Measurements from ENCODE around the gene HABP4.

HABP4 gene

DNA sequence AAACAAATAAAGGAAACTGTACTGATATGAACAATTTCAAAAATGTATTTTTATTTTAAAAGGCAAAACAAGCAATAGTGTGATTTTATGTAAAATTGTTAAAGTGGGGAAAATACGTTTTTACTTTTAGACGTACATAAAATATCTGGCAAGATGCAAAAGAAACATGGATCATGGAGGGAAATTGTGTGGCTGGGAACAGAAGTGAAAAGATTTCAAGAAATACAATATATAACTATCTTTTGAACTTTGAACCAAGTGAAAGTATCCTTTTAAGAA, 30.3 kb upstream of the HABP4 start:
- TF ChIP-seq, protein P1, sequence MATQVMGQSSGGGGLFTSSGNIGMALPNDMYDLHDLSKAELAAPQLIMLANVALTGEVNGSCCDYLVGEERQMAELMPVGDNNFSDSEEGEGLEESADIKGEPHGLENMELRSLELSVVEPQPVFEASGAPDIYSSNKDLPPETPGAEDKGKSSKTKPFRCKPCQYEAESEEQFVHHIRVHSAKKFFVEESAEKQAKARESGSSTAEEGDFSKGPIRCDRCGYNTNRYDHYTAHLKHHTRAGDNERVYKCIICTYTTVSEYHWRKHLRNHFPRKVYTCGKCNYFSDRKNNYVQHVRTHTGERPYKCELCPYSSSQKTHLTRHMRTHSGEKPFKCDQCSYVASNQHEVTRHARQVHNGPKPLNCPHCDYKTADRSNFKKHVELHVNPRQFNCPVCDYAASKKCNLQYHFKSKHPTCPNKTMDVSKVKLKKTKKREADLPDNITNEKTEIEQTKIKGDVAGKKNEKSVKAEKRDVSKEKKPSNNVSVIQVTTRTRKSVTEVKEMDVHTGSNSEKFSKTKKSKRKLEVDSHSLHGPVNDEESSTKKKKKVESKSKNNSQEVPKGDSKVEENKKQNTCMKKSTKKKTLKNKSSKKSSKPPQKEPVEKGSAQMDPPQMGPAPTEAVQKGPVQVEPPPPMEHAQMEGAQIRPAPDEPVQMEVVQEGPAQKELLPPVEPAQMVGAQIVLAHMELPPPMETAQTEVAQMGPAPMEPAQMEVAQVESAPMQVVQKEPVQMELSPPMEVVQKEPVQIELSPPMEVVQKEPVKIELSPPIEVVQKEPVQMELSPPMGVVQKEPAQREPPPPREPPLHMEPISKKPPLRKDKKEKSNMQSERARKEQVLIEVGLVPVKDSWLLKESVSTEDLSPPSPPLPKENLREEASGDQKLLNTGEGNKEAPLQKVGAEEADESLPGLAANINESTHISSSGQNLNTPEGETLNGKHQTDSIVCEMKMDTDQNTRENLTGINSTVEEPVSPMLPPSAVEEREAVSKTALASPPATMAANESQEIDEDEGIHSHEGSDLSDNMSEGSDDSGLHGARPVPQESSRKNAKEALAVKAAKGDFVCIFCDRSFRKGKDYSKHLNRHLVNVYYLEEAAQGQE (IDR thresholded peaks at IDR 0.05; ENCODE audit: insufficient read depth in 1 of 2, low read depth in 2 of 2, low read length in 2 of 2), result no peak
- TF ChIP-seq TAF1 (IDR thresholded peaks at IDR 0.05; ENCODE audit: borderline replicate concordance, insufficient read depth, low read length) (no peak), FOXP2 (optimal IDR thresholded peaks at IDR 0.05; ENCODE audit: borderline replicate concordance, extremely low read depth, extremely low read length, insufficient read depth) (no peak), POLR2AphosphoS5 (IDR thresholded peaks at IDR 0.05; ENCODE audit: low read depth, low read length) (no peak), SIN3A (IDR thresholded peaks at IDR 0.05; ENCODE audit: borderline replicate concordance, insufficient read depth, low read length) (no peak)

DNA sequence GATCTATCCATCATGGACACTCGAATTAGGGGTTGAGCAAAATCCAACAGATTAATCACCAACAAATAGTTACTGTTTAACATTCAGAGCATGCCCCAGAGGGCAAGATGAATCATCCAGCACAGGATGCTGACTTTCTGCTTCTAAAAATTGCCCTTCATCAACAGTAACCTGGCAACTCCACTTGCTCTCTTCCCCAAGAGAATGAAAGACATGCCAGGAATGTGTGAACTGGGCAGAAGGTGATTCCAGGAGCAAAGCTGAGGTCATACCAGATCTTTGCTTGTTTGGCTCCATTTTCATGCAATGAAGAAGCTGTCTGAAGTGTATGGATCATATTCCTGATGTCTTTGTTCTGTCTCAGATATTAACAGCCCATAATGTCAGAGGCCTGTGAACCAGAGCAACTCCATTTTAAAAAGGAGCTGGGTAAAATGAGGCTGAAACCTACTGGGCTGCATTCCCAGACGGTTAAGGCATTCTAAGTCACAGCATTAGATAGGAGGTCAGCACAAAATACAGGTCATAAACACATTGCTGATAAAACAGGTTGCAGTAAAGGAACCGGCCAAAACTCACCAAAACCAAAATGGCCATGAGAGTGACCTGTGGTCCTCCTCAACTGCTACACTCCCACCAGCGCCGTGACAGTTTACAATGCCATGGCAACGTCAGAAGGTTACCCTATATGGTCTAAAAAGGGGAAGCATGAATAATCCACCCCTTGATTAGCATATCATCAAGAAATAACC, 29.3 kb upstream of the HABP4 start:
- TF ChIP-seq SIN3A (IDR thresholded peaks at IDR 0.05; ENCODE audit: borderline replicate concordance, insufficient read depth, low read length), result peak; percentile 24; the same call in 1 of the 2 replicates
- TF ChIP-seq, protein P1 (IDR thresholded peaks at IDR 0.05; ENCODE audit: insufficient read depth in 1 of 2, low read depth in 2 of 2, low read length in 2 of 2), result no peak

- TF ChIP-seq POLR2AphosphoS5 (IDR thresholded peaks at IDR 0.05; ENCODE audit: low read depth, low read length) (no peak), SIN3A (IDR thresholded peaks at IDR 0.05; ENCODE audit: borderline replicate concordance, insufficient read depth, low read length) (no peak), TAF1 (IDR thresholded peaks at IDR 0.05; ENCODE audit: borderline replicate concordance, insufficient read depth, low read length) (no peak), FOXP2 (optimal IDR thresholded peaks at IDR 0.05; ENCODE audit: borderline replicate concordance, extremely low read depth, extremely low read length, insufficient read depth) (no peak)
- TF ChIP-seq, protein P1 (IDR thresholded peaks at IDR 0.05; ENCODE audit: insufficient read depth in 1 of 2, low read depth in 2 of 2, low read length in 2 of 2), result no peak
Measured at GRCh38 chr9:96423322-96423984, 26.5 kb upstream of the HABP4 start.

DNA sequence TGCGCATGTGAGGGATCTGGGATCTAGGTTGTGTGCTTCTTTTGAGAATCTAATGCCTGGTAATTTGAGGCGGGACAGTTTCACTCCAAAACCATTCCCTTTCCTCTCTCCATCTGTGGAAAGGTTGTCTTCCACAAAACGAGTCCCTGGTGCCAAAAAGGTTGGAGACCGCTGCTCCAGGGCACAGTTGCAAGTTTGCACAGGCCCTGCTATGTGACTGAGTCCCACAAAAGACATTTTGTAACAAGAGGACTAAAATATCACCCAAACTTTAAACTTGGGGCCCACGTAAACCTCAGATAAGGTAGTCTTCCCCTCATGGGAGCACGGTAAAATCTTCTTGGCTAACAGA, 26.0 kb upstream of the HABP4 start:
- TF ChIP-seq FOXP2 (optimal IDR thresholded peaks at IDR 0.05; ENCODE audit: borderline replicate concordance, extremely low read depth, extremely low read length, insufficient read depth), result no peak
- no peak for TF ChIP-seq TAF1 (IDR thresholded peaks at IDR 0.05; ENCODE audit: borderline replicate concordance, insufficient read depth, low read length)
- TF ChIP-seq SIN3A (IDR thresholded peaks at IDR 0.05; ENCODE audit: borderline replicate concordance, insufficient read depth, low read length), result no peak
- no peak for TF ChIP-seq POLR2AphosphoS5 (IDR thresholded peaks at IDR 0.05; ENCODE audit: low read depth, low read length)
- TF ChIP-seq, protein P1 (IDR thresholded peaks at IDR 0.05; ENCODE audit: insufficient read depth in 1 of 2, low read depth in 2 of 2, low read length in 2 of 2), result no peak

Data from PFSK-1 (cell line).